ENCODE measurements around the gene MLXIP. TPM values are rescaled to one million over a fixed set of nuclear protein-coding genes. Genes with fewer than 3 reads are reported as not detected.

MLXIP gene
- total RNA-seq, 2 experiments from 2014 or later = 27.5 to 44.7 TPM

DNA sequence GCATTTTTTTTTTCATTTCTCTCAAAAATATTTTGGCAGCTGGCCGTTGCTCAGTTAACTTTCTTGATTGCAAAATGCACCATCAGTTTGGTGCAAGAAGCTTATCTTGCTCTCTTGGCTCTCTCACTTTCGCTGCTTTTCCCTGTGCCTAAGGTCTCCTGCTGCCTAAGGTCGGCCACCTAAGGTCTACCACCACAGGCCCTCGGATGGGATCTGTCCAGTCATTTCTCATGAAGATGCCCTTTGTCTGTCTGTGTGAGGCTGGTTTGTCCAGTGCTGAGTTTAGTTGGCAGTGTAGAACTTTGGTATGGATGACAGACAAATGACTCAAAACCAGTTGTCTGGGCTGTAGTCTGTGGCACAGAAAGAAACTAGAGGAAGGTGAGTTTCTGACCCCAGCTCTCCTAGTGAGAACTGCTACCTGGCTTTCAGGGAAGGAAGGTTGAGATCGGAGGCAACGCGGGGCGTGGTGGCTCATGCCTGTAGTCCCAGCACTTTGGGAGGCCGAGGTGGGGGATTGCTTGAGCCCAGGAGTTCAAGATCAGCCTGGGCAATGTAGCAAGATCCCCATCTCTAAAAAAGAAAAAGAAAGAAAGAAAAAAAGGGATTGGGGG lies 2.6 kb downstream of the MLXIP start:
- BruUV-seq (replicated peaks) = no TSS peak
- Histone ChIP-seq H2AFZ (ENCODE audit: low read length) (no peak overlapping the region), H3K4me2 (ENCODE audit: low read length) (peak overlapping the region; percentile 89), H3K4me1 (ENCODE audit: insufficient read depth, low read length, poor library complexity, severe bottlenecking) (peaks cover 54% of the 10 kb centered on the region), H3K4me3 (ENCODE audit: low read depth, low read length, poor library complexity, severe bottlenecking) (peak overlapping the region; percentile 96), H3K9me2 (ENCODE audit: insufficient read depth, low read length) (no peaks in the 10 kb centered on the region), H3K79me2 (ENCODE audit: insufficient read depth, low read depth, low read length) (peaks cover 44% of the 10 kb centered on the region), H3K9me3 (ENCODE audit: low read length) (no peaks in the 10 kb centered on the region), H3K36me3 (ENCODE audit: insufficient read depth, low read length) (peaks cover 25% of the 10 kb centered on the region), H3K27ac (ENCODE audit: low read depth, low read length, poor library complexity, severe bottlenecking) (peak overlapping the region; percentile 54), H4K20me1 (ENCODE audit: insufficient read depth, low read length) (peaks cover 31% of the 10 kb centered on the region)
- POLR2A ChIA-PET = interaction anchor here (0.5 to 2.2 kb wide), 9 partner anchors 8 to 927 kb away, joined by 3 to 8 read pairs (median 4); partner anchors contain the start of gene ZCCHC8
- intact Hi-C loops (cut with micrococcal nuclease; ENCODE audit: unreplicated experiment) = no loop called here
- TF ChIP-seq, protein P1, sequence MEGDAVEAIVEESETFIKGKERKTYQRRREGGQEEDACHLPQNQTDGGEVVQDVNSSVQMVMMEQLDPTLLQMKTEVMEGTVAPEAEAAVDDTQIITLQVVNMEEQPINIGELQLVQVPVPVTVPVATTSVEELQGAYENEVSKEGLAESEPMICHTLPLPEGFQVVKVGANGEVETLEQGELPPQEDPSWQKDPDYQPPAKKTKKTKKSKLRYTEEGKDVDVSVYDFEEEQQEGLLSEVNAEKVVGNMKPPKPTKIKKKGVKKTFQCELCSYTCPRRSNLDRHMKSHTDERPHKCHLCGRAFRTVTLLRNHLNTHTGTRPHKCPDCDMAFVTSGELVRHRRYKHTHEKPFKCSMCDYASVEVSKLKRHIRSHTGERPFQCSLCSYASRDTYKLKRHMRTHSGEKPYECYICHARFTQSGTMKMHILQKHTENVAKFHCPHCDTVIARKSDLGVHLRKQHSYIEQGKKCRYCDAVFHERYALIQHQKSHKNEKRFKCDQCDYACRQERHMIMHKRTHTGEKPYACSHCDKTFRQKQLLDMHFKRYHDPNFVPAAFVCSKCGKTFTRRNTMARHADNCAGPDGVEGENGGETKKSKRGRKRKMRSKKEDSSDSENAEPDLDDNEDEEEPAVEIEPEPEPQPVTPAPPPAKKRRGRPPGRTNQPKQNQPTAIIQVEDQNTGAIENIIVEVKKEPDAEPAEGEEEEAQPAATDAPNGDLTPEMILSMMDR (conservative IDR thresholded peaks at IDR 0.05; ENCODE audit: low read length) = no peak
- DNase-seq (ENCODE audit: low spot score) = no peak
- CTCF ChIA-PET (ENCODE audit: unreplicated experiment) = interaction anchor here (0.6 kb wide), 1 partner anchor 25 kb away, joined by 3 read pairs; no protein-coding TSS in a partner anchor

DNA sequence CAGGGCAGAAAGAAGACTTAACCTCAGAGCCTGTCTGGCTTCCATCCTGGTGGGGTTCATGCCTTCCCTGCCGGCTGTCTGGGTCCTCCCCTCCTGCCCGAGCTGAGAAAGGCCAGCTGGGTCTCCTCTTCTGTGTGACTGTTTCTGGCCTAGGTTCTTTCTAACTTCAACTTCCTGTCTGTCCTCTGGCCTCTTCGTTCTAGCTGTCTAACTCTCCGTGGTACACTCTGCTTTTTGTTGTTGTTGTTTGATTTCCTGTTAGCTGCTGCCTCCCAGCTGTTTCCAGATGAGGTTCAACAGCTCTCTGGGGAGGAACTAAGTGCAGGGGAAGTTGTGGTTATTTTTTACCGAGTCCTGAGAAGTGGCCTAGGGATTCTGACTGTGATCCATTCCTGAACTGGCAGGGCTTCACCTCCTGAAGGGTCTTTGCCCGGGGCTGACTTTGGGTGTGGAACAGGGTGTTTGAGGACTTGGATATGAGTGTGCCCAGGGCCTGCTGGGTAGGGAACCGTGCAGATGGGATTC lies 3.2 kb downstream of the MLXIP start:
- H3K4me2 ChIP-seq (ENCODE audit: low read length) = peak overlapping the region; percentile 89
- H2AFZ ChIP-seq (ENCODE audit: low read length) = no peak overlapping the region
- BruUV-seq (replicated peaks) = no TSS peak
- peaks cover 44% of the 10 kb centered on the region for H3K79me2 ChIP-seq (ENCODE audit: insufficient read depth, low read depth, low read length)
- ChIA-PET CTCF (ENCODE audit: unreplicated experiment) (no interaction called here), POLR2A (interaction anchor here (0.5 to 2.2 kb wide), 5 partner anchors 8 to 75 kb away, joined by 3 to 8 read pairs (median 5); no protein-coding TSS in a partner anchor)
- no peaks in the 10 kb centered on the region for H3K9me3 ChIP-seq (ENCODE audit: low read length)
- intact Hi-C loops (cut with micrococcal nuclease; ENCODE audit: unreplicated experiment) = no loop called here
- H4K20me1 ChIP-seq (ENCODE audit: insufficient read depth, low read length) = peaks cover 31% of the 10 kb centered on the region
- H3K36me3 ChIP-seq (ENCODE audit: insufficient read depth, low read length) = peaks cover 31% of the 10 kb centered on the region
- no peak for TF ChIP-seq EZH2phosphoT487 (IDR thresholded peaks at IDR 0.05; ENCODE audit: borderline replicate concordance, low read depth, low read length)
- TF ChIP-seq, protein P1 (conservative IDR thresholded peaks at IDR 0.05; ENCODE audit: low read length) = no peak
- peak overlapping the region; percentile 96 for H3K4me3 ChIP-seq (ENCODE audit: low read depth, low read length, poor library complexity, severe bottlenecking)
- H3K9me2 ChIP-seq (ENCODE audit: insufficient read depth, low read length) = no peaks in the 10 kb centered on the region
- H3K27ac ChIP-seq (ENCODE audit: low read depth, low read length, poor library complexity, severe bottlenecking) = peak overlapping the region; percentile 54
- H3K4me1 ChIP-seq (ENCODE audit: insufficient read depth, low read length, poor library complexity, severe bottlenecking) = peaks cover 51% of the 10 kb centered on the region
- peak; percentile 85 for DNase-seq (ENCODE audit: low spot score)

Data from OCI-LY7 (cell line).